Measurements from ENCODE around the gene ARHGAP12.

The ARHGAP12 gene

DNA sequence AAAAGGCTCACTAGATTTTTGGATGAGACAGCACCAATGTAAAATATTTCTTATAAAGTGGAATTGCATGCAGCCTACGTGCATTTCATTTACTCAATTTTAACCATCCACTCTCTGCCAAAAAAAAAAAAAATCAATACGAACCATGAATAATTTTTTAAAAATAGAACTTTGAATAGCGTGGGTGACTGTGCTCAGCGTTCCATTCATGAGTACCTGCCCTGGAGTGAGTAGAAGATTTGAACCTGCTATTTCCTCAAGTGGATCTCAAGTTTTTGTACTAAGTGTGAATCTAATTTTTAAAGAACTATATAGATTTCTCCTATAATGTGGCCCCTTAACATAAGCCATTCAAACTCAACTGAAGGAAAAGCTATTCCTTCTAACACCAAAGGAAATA, 105.3 kb downstream of the ARHGAP12 start:
- no peak for DNase-seq (ENCODE audit: low read depth in 3 of 3)

DNA sequence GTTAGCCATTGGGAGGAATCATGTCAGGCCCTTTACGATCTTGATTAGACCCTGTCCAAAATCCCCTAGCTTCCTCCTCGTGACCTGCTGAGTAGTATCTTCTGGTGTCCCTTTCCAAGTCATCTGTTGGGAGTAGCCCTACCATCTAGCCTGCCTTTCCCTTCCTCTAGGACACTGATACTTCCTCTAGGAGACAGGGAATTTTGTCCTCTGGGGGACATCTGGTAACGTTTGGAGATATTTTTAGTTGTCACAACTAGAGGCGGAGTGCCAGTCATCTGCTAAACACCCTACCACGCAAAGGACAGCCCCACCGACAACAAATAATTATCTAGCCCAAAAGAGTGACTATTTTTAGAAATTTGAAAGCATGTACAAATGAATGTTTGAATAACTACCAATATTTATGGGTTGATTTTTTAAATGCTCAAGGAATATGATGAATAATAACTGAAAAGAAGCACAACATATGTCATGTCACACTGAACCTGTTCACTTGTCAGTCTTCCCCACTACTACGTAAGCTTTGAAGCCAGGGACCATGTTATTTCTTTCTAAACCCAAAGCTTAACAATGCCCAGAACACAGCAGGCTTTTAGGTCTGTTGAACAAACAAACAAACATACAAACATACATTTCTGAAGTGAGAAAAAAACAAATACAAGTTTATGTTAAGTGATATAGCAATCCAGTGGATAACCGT, 105.9 kb downstream of the ARHGAP12 start:
- DNase-seq (ENCODE audit: low read depth in 3 of 3), result no peak

DNA sequence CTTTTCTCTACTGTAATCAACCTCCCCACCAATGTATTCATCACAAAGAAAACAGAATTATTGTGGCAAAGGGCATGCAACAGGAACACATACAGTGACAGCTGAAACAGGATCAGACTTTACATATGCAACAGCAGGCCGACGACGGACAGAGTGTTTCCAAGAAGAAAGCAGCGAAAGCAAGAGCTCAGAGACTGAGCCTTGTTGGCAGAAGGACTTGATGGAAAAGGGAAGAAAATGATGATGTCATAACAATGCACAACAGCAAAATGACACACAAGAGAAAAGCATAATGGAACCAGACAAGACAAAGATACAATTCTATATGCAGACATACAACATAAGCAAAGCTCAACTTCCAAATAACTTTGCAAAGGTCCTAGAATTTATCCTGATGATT, 106.5 kb downstream of the ARHGAP12 start:
- no peak for DNase-seq (ENCODE audit: low read depth in 3 of 3)

DNA sequence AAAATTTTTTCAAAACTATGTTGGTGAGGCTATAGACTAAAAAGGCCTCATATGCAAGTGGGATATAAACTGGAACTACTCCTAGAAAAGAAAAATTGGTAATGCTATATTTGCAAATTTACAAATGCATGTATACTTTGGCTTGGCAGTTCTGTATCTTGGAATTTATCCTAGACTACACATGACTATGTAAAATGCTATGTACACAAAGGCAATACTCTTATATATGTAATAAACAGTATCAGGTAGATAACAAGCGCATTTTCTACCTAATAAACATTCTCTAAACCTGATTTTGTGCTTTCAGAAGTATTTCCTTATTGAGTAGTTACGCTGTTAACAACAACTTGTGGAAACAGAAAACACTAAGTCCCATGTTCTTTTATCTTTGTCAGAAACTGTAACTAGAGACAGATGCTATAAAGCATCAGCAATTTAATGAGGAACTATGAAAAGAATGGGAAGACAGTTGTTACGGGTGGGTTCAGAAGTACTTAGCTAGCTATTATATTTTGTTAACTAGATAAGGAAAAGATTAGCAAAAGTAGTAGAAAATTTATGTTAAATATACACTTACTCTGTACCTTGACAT, 107.8 kb downstream of the ARHGAP12 start:
- DNase-seq (ENCODE audit: low read depth in 3 of 3), result no peak

DNA sequence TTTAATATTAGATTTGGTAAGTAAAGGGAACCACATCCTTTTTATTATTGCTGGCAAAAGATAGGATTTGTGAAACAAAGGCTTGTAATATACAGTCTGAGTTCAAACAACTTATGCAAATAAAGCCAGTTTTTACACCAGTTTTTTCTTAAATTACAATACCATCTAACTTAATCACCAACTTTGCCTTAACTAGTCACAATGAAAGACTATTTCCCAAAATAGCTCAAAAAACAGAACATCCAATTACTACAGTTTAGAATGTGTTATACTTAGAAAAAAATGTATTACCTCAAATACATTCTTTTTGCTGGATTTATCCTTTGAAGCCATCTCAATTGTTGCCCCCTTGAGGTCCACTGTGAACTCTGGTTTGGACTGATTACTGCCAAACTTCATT, 108.5 kb downstream of the ARHGAP12 start:
- no peak for DNase-seq (ENCODE audit: low read depth in 3 of 3)

DNA sequence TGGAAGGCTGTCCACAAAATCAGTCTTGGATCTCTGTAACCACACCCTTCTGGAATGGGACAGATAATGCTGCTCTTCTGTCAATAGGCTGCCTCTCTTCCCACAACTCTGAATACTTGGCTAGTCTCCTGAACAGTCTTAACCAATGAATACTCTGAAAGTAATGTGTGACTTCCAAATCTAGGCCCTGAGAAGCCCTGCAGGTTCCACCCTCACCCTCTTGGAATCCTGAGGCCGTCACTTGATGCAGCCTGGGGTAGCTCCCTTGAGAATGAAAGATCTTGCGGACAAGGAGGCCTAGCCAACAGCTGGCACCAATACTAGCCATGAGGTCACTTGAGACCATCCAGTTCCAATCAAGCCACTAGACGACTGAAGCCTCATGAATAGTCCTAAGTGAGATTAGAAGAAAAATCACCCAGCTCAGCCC, 109.2 kb downstream of the ARHGAP12 start:
- DNase-seq (ENCODE audit: low read depth in 3 of 3), result no peak

DNA sequence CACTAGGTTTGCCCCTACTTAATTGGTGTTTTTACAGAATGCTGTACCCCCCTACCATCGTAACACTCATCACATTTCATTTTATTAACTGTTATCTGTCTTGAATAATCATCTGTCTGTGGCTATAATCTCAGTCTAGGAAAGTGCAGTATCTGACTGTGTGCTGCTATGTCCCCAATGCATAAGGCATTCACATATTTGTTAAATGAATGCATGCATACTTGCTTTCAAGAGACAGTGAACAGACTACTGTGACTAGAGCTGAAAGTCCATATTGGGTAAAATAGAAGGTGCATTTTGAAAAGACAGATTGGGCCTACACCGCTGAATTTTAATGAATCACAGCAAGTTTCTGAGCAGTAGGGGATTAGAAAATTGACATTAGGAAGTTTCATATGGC, 112.3 kb downstream of the ARHGAP12 start:
- DNase-seq (ENCODE audit: low read depth in 3 of 3), result no peak

DNA sequence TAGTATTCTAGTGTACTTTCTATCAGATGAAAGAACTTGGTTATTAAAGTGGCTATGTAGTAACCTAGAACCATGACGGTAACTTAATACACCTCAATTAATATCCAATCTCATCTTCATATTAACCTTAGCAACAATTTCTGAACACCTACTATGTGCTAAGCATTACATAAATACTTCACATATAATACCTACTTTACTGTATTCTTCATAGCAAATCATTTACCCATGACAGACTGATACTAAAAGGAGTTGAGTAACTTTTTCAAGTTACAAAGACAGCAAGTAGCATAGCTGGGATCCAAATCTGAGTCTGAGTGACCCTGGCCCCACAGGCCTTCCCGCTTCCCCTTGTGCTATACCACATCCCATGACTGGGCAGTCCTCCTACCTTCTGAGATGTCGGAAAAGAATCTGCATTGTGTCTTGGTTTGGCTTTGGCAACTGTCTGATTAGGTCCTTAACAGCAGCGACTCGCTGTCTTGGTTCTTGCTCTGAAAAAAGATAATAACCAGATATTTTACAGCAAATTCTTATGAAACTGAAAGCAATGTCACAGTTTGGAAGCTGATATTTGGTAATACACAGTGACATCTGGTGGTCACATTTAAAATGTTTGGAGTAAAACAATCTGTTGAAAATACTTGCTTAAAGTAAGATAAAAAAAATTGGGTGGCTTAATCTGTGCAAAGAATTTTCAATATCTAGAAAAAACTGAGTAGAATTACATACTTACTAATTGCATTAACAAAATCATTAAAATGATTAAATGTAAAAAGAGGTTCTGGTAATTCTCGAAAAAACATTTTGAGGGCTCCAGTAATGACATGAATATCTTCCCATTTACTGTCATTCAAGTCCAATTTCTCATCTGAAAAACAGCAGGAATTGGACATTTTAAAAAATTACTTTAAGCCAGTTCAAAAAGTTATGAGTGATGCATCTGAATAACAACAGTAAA, 120.1 kb downstream of the ARHGAP12 start:
- no peak for DNase-seq (ENCODE audit: low read depth in 3 of 3)

DNA sequence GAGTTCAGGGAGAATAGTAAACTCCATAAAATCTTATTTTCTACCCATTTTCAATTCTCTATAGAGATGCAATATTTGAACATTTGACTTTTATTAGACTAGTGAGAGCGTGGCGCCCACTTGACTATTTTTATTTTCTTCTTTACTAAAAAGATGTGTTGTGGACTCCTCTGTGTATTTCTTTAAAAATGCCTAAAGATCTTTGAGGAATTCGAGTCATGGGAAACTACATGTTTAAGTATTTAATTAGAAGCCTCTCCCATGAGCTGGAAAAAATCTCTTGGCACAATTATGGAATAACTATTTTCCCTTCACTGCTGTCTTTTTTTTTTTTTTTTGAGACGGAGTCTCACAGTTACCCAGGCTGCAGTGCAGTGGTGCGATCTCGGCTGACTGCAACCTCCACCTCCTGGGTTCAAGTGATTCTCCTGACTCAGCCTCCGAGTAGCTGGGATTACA, 124.2 kb downstream of the ARHGAP12 start:
- DNase-seq (ENCODE audit: low read depth in 3 of 3), result no peak

DNA sequence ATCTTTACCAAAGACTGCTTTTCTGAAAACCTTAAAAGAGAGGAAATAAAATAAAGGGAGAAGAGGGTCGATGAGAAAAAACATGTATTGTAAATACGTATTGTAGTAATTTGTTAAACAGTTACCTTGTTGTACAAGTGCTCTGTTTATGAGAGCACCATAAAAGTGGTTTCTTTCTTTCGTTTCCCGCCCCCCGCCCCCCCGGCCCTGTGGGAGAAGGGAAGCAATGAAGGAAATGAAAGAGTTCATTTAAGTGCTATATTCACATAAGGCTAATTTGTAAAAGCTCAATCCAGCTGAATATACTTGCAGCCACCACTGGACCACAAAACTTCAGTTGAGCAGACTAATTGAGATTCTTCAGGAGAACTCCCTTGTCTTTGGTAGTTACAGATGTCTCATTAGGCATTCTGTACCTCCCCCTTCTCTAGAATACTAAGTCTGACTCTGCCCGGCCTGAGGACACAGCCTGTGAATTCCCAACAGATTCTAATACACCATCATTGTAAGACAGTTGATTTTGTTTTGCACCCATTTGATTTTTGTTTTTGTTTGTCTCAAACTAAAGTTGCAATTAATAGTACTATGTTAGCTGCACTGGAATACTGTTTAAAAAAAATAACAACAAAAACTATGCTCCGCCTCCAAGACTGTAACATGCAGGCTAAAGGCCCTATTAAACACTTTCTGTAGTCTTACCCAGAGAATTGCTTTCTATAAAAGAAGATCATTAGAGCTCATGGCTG, 124.9 kb downstream of the ARHGAP12 start:
- no peak for DNase-seq (ENCODE audit: low read depth in 3 of 3)

DNA sequence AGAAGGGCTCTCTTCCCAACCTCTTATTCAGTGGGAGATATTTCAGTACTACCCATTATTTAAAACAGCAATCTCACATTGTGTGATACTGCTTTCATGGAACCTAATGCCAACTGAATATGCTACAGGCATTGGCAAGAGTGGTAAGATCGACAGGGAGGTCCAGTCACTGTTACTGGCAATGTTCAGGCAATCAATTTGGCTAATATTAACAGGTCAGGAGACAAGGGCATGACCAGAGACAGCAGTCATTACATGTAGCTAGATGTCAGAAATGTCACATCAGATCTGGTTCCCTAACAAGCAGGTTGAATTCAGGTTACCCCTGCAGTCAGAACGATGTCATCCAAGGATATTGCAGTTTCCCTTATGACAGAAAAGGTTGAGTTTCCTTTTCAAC, 129.4 kb downstream of the ARHGAP12 start:
- no peak for DNase-seq (ENCODE audit: low read depth in 3 of 3)

DNA sequence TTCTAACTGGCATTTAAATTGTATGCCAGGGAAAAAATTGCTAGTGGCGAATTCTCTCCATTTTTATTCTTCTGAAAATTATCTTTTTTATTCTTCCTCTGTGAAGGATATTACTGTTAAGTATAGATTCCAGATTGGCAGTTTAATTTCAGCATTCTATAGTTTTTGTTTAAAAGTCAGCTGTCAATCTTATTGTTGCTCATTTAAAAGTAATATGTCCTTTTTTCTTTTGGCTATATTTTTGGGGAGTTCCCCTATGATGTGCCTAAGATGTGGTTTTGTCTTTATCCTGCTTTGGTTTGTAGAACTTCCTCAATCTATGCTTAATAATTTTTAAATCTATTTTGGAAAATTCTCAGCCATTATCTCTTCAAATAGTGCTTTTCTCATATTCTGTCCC, 135.9 kb downstream of the ARHGAP12 start:
- no peak for DNase-seq (ENCODE audit: low read depth in 3 of 3)

DNA sequence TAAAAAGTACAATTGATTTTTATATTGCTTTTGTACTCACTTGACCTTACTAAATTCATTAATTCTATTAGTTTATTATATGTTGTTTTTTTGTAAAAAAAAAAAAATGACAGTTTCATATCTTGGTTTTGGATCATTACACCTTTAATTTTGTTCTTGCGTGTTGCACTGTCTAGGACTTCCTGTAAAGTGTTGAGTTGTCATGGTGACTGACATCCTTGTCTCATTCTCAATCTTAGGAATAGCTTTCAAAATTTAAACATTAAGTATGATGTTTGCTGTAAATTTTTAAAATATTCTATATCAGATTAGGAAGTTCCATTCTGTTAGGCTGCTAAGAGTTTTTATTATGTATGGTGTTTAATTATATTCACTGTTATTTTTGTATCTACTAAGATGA, 139.1 kb downstream of the ARHGAP12 start:
- no peak for DNase-seq (ENCODE audit: low read depth in 3 of 3)

DNA sequence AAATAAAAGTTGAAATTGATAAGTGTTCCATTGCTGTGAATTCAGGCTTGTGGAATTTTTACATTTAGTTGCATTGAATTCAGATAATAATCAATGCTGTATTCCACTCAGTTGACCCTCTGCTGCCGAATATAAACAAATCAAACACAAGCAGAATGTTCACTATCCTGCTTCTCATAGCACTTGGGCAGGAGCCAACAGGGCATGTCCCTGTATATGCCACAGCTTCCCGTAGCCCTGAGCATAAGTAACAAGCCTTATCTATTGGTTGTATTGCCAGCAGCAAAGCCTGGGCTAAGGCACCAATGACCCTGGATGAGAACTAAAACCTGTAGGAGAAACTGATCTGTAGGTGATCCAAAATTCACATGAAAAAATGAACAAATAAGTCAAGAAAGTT, 145.9 kb downstream of the ARHGAP12 start:
- DNase-seq (ENCODE audit: low read depth in 3 of 3), result no peak

DNA sequence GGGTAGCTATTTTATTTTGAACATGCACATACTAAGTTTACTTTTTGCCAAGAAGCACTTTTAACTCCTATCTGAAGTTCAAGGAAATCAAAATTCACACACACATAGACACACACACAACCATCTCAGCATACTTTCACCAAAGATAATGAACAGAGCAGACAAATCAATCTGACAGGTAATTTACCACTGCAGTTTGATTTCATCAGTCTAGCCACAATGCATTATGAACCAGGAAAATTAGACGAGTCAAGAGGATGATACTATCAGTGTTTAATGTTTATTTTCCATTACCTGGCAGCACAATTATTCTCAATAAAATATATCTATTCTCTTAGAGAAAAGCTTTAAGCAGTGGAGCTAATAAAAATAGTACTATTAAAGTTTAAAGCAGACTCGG, 147.9 kb downstream of the ARHGAP12 start:
- DNase-seq (ENCODE audit: low read depth in 3 of 3), result no peak

DNA sequence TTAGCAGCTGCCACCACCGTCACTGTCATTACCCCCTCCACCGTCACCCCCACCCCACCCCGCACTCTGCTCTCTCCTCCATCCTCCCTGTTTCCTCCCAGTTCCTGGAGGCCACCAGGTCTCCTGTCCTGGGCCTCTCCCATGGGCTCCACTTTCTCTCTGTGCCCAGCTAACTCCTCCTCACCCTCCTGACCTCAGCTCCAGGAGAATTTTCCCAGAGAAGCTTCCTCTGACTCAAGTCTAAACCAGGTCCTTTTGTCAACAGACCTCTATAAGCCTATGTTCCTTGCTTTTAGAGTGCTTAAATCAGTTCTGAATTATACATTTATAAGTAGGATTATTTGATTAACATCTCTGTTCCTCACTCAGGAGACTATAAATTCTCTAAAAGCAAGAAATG, 150.0 kb downstream of the ARHGAP12 start:
- DNase-seq (ENCODE audit: low read depth in 3 of 3), result no peak

DNA sequence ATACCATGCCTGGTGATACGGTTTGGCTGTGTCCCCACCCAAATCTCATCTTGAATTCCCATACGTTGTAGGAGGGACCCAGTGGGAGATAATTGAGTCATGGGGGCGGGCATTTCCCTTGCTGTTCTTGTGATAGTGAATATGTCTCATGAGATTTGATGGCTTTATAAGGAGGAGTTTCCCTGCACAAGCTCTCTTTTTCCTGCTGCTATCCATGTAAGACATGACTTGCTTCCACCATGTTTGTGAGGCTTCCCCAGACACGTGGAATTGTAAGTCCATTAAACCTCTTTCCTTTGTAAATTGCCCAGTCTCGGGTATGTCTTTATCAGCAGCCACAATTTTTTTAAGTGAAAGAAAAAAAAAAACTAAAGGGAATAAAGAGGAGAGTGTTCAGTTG, 152.5 kb downstream of the ARHGAP12 start:
- DNase-seq (ENCODE audit: low read depth in 3 of 3), result no peak

DNA sequence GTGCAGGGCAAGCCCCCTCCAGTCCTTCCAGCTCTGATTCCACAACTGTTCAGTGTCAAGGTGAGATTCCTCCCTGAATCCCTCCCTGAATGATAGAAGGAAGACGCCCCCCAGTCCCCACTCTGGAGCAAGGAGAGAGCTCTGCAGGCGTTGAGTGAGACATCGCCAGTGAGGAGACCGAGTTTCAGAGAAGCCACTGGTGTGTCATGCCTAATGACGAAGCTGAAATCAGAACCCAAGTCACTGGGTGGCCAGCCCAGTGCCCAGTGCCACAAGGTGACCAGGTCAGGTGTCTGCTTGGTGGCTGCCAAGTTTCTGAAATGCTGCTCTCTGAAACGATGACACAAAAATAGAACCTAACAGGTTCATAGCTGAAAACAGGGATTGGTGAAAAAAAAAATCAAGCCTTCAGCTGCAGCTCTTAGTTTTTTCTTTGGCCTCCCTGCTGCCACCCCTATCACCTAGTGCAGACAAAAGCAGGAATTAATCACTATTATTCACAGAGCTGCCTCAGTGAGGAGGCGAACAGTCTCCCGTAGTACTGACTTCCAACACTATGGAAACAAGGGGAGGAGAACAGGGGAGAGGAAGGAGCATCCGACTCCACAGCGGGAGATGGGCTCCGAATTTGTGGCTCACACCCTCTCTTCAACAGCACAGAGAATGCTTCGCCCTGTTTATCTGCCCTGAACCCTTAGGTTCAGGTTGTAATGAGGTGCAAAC, 153.5 kb downstream of the ARHGAP12 start:
- DNase-seq (ENCODE audit: low read depth in 3 of 3), result no peak

DNA sequence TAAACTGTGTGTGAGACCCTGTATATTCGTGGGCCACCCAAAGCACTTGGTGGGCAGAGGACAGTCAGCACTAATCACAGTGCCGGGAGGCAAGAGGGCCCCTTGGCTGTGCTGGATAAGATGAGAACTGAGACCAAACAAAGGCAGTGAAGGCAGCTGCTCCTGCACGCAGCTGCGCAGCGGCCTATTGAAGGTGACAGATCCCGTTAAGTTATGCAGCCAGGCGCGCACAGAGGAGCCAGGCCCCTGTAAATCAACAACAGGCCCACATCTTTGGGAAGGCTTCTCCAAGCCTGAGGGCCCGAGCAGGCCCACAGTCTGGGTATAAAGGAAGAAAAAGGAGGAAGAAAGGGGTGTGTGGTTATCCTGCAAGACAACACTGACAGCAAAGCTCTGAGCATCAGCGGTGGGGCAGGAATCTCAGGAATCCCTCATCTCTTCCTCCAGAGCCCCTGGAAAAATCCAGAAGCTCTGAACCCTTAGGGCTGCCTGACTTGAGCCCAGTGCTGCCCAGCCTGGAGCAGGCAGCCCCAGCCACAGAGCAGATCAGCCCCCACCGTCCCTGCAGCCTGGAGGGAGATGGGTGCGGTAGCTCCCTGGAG, 154.2 kb downstream of the ARHGAP12 start:
- no peak for DNase-seq (ENCODE audit: low read depth in 3 of 3)

DNA sequence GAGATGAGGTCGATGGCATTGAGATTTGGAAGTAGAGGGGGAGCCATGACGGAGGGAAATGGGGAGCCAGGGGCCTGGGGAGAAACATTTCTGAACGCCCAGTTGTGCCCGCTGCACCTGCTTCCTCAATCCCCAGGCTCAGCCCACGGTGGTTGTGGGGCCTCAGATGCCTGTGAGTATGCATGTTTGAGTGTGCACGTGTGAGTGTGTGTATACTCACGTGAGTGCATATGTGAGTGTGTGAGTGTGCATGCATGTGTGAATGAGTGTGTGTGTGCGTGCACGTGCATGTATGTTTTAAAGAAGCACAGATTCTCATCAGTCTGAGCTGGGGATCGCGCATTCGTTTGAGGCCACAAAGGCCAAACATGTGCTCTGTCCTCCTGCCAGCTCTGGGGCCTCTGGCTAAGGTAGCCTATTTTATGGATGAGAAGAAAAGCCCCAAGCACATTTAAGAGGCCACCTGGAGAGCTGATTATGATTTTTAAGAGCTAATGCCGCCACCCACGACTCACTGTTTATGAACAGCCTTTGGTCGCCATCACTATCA, 154.8 kb downstream of the ARHGAP12 start:
- no peak for DNase-seq (ENCODE audit: low read depth in 3 of 3)
